NOMO-1 treated with DMSO at 0.1 percent for 48 hours (cell line): ENCODE results near the gene P2RX5.

Experiments
- DNase-seq: peaks from one replicate; lab custom pipeline; 2025; ENCODE audit not compliant: unreplicated experiment; lab: John Stamatoyannopoulos, UW

Gene P2RX5

DNA sequence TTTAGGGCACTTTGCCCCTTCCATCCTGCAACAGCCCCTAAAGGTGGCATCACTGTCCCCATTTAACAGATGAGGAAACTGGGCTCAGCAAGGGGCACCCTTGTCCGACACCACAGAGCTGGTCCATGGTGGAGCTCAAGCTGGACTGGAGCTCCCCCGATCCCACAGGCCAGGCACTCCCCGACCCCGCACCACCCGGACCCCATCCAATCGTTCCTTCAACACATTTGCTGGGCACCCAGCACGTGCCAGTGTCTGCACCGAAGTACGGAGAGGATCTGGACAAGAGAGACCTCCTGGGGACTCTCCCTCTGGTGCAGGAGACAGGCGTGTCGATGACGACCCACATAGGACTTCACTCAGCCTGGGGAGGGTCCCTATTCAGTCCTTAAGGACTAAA, 13.9 kb downstream of the P2RX5 start:
- no peak for DNase-seq

DNA sequence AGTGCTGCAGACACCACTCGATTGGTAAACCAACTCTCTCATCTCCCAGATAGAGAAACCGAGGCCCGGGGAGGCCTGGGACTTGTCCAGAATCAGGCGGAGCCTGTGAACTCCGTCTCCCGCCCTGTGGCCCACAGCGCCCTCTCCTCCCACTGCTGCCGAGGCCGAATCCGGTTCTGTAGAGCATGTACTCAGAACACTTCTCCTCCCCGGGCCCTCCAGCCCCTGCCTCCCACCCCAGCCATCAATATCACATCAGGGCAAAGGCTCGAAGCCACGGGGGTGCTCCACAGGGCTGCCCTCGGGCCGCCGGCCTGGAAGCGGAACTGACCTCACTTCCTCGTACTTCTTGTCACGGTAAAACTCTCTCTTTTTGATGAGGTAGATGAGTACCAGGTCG, 14.4 kb downstream of the P2RX5 start:
- no peak for DNase-seq

DNA sequence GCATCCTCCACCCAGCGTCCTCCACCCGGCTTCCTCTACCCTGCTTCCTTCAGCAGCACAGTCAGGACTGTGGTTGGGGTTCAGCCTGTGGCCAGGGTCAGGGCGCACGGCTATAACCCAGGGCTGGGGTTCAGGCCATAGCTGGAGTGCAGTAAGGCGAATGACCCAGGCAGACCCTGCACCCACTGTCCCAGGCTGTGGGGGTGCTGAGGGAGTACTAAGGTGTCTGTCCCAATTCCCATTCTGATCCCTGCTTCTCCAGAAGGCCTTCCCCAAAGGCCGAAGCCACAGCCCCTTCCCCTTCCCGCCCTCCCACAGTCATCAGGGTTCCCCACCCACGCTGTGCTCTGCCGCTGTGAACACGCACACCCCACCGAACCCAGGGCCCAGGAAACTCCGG, 14.9 kb downstream of the P2RX5 start:
- no peak for DNase-seq

DNA sequence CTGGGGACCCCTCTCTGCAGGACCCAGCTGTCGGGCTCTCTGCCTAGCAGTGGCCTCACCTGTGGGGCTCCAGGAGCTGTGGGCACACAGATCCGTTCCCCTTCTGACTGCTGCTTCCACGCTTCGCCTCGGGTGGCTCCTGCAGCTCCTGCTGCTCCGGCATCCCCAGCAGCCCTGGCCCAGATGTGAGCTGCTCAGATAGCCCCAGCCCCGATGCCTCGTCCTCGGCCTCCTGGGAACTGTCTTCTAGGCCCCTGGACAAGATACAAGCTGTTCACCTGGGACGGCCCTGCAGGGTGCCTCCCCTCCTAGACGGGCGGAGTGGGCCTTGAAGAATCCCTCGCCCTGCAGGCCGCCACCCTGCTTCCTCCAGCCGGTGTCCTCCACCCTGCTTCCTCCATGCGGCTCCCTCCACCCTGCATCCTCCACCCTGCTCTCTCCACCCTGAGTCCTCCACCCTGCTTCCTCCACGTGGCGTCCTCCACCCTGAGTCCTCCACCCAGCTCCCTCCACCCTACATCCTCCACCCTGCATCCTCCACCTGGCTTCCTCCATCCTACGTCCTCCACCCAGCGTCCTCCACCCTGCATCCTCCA, 16.3 kb downstream of the P2RX5 start:
- no peak for DNase-seq

DNA sequence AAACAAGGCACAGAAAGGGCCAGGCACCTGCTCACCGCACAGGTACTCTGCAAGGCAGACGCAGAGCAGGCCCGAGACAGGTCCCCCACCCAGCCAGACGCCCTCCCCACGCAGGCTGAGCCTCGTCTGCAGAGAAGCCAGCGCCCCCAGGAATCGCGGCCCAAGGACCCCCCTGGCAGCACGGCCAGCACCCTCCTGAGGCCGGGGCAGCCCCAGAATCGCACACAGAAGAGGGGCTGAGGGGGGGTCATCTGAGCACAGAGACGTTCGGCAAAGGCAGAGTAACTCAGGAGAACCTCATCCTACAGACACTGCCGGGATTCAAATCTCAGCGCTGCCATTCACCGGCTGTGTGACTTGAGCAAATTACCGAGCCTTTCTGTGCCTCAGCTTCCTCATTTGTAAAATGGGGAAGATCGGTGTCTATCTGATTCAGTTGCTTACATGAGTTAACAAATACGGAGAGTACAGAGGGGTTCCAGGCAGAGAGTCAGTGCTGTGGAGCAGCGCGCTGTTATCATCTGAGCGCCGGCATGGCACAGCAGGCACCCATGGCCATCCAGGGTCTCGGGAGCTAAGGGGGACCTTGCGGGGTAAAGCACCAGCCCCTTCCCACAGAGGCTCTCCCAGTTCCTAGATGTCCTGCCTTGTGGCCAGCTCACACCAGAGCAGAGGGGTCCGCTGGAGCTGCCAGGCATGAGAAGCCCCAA, 17.0 kb downstream of the P2RX5 start:
- peak; percentile 15 for DNase-seq

DNA sequence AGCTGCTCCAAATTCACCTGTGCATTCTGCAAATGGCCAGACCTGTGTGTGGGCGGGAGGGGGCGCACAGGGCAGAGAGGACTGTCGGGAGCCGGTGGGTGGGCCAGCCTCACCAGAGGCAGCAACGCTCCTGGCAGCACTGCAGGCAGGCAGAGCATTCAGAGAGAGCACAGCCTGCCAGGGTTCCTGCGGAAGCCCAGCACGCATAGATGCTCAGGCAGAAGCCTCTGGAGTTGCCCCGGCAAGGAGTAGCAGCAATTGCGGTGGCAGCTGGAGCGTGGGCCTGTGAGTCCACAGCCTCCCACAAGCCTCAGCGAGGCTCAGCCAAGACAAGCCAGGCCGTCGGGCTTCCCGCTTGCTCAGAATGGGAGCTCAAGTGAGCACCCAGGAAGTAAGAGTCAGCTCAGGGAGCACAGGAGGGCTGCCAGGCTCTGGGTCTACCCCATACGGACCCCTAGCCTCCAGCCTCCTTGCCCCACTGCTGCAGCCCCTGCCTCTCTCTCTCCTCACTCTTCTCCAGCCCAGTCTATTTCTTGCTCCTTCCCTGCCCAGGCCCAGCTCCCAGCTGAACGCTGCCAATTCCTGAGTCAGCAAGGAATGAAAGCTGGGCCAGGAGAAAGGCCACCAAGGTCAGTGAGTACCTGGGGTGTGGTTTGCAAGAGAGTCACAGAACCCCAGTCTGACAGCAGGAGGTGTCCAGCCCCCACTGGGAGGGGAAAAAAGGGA, 17.7 kb downstream of the P2RX5 start:
- no peak for DNase-seq

DNA sequence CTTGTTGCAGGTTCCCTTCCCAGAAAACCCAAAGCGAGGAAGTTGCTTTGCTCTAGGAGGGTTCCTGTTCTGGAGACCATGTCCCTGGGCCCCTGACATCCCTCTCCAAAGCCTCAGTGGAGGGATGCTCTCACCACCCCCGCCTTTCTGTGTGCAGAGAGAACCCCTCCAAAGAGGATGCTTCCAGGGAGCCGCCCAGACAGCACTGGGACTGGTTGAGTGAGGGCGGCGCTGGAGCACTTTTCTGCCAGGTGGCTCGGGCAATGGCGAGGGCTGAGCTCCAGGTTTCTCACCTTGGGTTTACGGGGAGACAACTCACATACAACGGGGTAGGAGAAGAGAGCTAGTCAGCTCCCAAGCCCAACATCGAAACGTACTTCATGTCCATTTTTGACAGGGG, 20.1 kb downstream of the P2RX5 start:
- no peak for DNase-seq

DNA sequence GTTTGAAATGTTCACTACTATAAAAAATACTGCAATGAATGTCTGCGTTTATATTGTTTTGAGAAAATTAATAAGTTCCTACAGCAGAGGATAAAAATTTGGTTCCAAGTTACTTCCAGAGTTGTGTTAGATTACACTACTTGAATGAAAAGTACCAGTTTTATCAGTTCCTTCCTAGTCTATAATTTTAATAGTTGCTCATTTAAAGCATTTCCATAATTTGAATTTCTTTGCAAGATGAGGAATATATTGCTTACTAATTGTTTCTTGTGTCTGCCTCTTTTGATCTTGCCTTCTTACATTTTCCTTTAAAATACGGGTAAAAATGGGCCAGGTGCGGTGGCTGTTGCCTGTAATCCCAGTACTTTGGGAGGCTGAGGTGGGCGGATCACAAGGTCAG, 23.4 kb downstream of the P2RX5 start:
- no peak for DNase-seq

DNA sequence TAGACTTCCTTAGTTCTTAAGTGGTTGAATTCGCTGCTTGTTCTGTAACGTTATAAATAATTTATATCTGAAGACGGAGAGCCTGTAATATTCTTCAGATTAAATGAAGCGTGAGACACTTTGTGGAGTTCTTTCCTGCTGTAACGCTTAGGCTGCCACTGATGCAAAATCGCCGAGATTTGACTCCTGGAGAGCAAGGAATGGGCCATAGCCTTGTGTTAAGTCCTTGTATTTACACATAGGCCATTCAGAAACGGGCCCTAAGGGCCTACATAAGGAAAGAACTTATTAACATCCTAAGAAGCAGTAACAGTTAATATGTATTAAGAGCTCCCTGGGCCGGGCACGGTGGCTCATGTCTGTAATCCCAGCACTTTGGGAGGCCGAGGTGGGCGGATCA, 26.4 kb downstream of the P2RX5 start:
- no peak for DNase-seq

DNA sequence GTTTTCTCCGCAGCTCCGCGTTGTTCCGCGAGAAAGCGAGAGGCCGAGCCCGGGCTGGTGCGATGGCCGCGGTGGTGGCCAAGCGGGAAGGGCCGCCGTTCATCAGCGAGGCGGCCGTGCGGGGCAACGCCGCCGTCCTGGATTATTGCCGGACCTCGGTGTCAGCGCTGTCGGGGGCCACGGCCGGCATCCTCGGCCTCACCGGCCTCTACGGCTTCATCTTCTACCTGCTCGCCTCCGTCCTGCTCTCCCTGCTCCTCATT, 26.9 kb downstream of the P2RX5 start:
- no peak for DNase-seq

DNA sequence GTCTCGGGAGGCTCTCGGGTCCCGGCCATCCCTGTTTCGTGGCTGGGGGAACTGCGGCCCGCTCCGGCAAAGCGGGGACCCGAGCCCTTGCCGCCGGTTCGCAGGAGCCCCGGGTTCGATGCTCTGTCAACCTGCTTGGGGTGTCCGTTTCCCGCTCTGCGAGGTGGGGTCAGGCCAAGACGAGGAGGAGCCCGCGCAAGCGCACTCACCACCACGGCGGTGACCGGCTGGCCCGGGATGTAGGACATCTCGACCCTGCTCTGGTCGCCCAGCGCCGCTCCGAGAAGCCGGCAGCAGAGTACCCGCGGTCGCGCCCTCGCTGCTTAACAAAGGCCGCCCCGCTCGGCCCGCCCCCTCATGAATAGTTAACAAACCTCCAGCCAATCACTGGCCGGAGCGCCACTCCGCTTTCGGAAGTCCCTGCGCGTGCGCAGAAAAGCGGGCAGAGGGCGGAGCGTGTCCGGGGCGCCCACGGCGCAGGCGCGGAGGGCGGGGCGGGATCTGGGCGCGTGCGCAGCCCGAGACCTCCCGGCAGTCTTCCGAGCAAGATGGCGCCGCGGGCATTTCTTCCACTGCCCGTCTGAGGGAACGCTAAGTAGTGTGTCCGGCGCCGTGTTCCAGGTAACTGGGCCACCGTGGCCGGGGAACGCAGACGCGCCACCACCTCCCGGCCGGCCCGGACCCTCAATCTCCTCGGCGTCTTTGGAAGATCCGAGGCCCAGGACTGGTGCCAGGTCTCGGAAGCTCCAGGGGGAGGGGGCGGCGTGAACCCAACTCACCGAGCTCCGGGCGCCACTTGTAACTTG, 27.5 kb downstream of the P2RX5 start, which contains the start of the genes EMC6 and TAX1BP3:
EMC6 (plus strand) TSS at position 534 of the 806 bp plus-strand sequence. CDS start 335 bp downstream, outside the sequence.
TAX1BP3 (minus strand) TSS at position 300 of the 806 bp plus-strand sequence; CDS start at position 248, 52 bp downstream.
- DNase-seq, result peak; percentile 96

DNA sequence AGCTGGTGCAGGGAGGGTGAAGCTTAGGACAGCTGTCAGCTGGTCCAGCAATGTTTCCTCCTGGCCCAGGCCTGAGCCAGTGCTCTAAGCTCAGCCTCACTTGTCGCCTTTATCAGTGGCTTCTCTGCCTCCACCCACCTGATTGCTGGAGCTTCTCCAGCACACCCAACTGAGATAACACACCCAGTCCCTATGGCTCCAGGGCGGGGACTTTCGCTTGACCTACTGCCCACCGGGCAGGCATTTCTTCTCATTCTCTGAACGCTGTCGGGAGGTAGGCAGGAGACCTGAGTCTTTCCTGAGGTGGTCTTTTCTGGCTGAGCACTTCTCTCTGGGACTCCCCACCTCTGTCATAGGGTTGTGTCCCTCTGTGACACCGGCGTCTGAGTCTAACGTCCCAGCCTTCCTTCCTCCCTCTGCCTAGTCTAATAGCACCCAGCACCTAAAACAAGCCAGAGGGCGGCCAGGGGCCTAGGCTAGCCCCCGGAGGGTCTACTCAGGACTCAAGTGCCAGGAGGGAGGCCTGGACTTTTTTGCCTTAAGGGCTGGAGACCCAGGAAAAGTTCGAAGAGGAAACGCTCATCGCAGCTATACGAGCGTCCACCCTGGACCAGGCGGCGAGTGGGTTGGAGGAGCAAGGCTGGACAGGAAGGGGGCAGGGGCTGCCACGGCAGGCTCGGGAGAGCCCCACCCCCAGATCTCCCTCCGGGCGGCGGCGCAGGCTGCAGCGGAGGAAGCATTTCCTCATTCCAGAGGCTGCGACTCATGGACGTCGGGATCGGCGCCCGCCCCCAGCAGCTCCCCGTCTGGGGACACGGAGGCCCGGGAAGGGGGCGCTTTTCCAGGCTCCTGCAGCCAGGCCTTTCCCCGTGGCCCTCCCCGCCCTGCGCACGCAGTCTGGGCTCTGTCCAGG, 28.3 kb downstream of the P2RX5 start:
- DNase-seq, result no peak

DNA sequence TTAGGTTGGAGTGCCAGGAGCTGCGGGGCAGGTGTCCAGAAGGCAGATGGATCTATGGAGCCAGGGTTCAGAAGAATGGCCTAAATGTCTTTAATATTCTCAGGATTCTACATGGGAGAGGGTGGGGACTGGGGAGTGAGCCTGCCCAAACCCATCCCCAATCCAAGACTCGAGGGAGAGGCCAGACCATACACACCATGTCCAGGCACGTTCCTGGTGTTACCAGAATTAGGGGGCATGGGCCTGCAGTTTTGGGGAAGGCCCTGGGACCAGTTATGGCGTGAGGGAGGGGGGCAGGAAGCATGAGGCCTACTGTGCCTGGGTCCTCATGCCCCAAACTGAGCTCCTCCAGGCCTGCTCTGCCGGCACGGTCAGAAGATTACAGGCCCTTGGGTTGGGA, 29.4 kb downstream of the P2RX5 start:
- DNase-seq, result no peak

DNA sequence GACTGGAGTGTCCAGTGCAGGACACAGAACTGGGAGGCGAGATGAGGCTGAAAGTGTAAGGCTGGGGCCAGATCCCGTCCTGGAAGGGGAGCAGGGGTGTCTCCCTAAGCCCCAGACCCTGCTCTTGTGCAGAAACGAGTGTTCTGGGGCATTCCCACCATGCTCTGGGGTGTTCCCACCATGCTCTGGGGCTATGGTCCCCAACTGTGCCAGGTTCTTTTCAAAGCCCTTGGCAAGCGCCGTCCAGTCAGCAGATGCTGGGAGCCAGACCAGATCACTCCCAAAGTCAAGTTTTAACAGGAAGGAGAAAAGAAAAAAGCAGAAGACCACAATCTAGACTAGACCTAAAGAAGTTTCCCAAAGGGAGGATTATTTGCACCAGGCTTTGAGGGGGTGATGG, 30.1 kb downstream of the P2RX5 start:
- DNase-seq, result no peak

DNA sequence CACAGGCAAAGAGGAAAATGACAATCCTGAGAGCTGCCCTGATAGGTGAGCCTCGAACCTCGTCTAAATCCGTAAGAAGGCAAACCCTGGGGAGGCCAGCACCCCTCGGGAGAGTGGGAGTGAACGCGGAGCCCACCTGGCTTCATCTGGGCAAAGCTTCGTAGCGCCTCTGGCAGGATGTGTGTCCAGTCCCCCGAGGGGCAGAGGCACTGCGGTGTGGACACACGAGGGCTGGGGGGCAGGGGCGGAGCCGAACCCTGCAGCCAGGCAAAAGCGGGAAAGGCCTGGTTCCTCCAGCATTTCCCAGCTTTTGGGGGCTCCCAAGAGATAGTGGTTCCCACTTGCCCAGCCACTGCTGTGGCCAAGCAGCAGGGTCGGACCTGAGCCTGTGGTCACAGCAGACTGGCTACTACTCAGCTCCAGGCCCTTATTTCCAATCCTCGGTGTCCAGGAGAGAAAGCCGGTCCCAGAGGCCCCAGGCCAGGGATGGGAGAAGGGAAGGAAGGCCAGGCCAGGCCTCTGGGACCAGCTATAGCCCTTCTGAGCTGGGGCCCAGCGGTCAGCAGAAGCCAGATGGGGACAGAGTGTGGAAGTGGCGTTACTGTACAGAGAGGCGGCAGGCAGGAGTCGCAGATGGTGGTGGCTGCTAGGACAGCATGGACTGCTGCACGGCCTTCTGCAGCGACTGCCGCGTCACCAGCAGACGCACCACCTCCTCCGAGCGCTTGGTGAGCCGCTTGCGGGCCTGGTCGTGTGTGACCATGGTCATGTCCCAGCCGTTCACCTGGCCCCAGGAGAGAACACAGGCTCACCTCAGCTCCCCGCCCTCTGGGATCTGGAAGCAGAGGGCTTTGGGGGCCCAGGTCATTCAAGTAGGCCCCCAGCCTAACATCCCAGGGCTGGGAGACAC, 32.6 kb downstream of the P2RX5 start:
- DNase-seq, result no peak

DNA sequence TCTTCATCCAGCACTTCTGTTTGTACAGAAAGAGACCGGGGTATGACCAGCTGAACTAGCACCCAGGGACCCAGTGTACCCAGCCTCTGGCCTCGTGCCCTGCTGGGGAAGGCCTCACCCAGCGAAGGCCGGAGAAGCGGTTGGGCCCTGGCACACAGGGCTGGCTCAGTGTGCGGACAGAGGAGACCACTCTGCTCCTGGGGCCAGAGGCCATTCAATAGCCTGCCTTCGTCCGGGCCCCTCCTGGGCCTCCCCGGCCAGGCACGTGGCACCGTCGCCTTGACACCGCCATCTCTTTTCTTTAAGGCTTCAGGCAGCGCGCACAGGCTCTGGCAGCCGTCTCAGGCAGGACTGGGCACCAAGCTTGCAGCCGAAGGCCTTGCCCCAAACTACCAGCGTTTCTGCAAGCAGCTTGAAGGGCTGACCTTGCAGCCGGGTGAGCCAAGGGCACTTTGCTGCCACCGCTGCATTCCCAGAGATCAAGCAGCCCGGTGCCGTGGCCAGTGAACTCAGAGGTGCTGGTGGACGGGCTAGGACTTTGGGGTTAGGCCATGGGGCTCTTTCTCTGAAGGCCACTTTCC, 35.6 kb downstream of the P2RX5 start:
- DNase-seq, result no peak

DNA sequence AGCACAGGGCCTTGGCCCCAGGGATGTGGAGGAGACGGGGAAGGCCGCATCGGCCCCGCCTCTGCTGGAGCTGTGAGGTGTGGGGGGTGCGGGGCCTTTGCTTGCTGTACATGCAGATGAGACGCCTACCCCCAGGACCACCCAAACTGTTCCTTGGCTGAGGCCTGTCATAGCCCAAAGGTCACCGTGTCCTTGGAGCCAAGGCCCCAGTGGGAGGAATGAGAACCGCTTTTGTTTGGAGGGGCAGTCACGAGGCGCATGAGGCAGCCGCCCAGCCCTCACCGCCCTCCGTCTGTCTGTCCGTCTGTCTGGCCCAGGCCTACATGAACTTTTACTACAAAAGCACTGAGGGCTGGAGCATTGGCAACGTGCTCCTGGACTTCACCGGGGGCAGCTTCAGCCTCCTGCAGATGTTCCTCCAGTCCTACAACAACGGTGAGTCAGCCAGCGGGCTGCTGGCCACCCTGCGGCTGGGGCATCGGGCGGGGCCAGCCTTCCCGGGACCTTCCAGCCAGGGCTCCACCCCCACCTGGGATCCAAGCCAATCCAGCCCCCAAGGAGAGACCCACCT, 36.3 kb downstream of the P2RX5 start:
- no peak for DNase-seq

DNA sequence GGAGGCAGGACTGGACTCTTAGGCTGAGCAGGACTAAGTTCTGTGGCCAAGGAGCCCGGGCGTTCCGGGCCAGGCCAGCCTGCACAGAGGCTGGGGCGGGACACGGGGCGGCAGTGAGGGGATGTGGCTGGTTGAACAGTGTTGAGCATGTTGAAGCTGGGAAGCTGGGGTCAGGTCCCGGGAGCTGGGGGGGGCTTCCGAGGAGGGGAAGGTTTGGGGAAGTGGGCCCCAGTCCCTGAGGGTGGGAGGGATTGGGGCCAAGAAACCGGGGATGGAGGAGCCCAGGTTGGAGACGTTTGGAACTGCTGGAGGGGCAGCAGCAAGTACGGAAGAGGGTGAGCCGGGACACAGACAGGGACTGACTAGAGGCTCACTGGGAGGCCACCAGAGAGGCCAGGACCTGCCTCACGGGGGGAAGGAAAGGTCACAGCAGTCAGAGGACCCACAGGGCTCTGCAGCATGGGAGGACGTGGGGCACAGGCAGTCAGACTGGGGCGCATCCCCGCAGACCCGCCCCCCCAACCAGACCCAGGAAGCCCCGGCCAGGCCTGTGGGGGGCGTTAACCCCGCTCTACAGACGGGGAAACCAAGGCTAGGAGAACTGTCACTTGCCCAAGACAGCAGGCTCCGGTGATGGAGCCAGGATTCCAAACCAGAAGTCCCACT, 37.0 kb downstream of the P2RX5 start:
- DNase-seq, result no peak
